ENCODE results near the gene TADA2B.

Gene TADA2B

DNA sequence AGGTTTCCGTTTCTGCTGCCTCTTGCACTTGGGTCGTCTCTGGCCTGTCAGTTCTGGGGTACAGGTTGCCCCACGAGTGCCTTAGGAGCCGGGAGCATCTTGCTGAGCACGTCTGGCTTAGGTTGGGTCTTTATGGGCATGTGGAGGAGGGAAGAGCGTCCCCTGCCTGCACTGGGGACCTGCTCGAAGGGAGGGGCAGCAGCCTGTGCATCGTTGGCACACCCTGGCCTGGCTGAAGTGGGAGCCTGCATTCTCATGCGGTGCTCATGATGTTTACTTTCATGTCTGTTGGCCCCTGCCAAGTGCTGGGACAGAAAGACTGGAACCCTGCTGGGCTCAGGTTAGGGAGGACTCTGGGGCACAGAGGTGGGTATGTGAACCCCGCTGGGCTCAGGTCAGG, 23.8 kb upstream of the TADA2B start:
- DNase-seq: no peak

DNA sequence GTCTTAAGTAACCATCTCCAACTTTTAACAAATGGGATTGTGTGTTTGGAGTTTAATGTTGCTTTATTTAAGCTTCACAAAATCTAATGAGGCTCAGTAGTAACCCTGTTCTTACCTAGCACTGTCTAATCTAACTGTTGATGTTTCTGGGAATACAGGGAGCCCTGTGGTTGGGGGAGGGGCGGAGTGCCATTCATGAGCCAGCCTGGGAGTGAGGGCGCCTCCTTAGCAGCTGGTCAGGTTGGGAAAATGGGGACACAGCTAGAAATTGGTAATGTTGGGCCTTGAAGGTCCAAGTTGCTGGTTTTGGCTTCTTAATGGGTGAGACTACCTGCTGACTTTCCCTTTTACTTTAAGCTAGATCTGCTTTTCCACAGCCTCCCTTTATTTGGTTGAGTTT, 22.9 kb upstream of the TADA2B start:
- DNase-seq: no peak

DNA sequence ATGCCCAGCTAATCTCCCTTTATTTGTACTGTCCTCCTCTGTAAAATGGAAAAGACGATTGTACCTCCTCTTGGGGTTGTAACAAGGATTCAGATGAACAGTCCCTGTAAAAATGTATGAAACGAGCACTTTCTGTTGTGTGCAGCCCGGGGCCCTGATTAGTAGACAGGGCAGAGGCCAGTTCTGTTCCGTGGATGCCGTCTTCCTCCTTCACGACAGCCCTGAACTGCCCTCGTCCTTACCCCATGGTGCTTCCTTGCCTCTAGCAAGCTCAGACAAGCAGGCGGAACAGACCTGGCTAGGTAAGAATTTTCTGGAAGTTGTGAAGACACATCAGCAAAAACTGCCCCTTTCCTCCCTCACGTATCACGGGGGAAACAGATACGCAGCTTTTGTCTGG, 22.3 kb upstream of the TADA2B start:
- DNase-seq: no peak

- no peak for DNase-seq
These were observed 21.8 kb upstream of the TADA2B start for GRCh38 chr4:7021355-7021754.

DNA sequence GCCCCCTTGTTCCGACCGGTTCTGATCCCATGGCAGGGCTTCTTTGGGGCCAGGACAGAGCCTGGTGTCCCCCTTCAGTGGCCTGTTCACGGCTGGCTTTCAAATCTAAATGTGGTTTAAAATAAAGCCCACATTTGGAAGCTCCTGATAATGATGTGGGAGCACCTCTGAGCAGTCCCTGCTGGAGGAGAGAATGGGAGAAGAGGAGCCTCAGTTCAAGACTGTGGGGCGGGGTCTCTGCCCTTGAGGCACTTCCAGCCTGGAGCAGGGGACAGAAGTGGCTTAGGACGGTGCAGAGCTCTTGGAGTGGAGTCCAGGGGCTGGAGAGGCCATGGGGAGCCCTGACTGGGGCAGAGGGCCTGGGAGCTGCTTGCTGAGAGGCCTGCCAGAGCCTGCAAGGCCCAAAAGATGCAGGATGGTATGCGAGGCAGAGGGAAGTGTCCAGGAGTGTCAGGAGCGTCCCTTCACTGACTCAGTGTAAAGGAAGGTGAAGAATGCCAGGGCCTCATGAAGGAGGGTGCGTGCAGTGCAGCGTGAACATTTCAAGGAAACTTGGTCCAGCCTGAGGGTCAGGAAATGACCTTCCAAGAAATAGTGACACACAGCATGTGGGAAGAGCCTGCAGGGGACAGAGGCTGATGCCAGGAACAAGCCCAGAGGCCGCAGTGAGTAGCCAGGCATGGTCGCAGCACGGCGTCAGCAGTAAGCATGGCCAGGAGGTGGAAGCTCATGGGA, 21.1 kb upstream of the TADA2B start:
- DNase-seq: no peak

DNA sequence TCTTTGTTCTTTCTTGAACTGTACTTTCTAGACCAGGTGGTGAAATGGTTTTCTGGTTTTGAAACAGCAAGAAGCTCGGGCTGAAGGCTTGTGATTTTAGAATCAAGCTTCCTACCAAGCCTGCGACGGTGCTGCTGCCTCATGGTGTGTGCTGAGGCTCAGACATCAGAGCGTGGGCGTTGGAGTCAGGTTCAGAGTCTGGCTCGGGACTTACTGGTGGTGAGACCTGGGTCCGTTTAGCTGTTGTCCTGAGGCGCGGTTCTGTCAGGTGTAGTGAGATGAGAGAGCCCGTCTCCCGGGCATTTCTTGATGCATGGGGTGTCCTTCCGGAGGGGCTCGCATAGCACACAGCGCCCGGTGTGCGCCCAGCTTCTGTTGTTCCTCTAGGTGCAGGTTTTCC, 19.7 kb upstream of the TADA2B start:
- DNase-seq: no peak

- no peak for DNase-seq
These were observed 19.3 kb upstream of the TADA2B start for GRCh38 chr4:7023901-7024300.

DNA sequence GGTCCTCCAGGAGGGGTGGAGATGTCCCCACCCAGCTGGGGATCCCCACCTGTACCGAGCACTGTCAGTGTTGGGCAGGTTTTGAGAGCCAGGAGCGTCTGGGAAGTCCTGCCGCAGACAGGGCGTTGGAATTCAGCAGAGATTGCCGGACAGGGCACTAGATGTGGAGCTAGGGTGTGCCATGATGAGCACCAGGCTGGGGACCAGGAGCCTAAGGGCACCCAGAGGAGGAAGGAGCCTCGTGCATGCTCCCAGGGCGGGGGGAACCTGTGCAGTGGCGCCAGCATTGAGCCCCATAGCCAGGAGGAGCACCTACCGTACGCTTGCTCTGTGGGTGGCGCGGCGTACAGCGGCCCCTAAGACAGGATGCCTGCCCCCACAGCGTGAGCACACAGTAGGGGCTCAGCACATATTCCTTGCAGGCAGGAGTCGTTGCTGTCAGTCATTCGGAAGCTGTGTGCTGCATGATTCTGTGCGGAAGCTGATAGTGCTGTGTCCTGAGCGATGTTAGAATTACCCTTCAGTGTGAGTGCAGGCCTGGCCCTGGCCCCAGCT, 18.8 kb upstream of the TADA2B start:
- DNase-seq: no peak

DNA sequence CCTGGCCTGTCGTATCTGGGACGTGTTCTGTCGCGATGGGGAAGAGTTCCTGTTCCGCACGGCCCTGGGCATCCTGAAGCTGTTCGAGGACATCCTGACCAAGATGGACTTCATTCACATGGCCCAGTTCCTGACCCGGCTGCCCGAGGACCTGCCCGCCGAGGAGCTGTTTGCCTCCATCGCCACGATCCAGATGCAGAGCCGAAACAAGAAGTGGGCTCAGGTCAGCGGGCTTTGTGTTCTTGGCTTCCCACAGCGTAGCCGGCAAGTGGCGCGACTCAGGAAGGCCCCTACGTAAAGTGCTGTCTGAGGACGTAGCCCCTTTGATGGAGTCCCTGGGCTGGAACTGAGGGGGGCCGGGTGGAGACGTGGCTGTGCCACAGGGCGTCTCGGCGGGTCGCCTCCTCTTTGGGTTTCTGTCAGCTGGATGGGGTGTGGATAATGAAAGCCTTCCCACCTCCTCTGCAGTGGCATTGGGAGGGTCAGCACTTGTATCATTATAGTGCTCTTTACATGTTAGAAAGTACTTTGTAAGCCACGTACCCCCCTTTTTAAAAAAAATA, 18.1 kb upstream of the TADA2B start:
- DNase-seq: no peak

- DNase-seq: no peak
These were observed 17.1 kb upstream of the TADA2B start for GRCh38 chr4:7026107-7026506.

DNA sequence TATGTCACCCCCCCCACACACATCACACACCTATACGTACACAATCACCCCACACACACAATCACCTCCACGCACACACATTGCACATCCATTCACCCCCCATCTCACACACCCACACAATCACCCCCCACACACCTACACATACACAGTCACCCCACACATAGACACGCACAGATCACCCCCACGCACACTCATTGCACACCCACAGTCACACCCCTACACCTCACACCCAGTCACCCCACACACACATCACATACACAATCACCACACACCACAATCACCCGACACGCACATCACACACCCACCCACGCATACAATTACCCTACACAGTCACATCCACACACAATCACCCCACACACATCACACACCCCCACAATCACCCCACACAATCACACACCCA, 15.9 kb upstream of the TADA2B start:
- DNase-seq: no peak

DNA sequence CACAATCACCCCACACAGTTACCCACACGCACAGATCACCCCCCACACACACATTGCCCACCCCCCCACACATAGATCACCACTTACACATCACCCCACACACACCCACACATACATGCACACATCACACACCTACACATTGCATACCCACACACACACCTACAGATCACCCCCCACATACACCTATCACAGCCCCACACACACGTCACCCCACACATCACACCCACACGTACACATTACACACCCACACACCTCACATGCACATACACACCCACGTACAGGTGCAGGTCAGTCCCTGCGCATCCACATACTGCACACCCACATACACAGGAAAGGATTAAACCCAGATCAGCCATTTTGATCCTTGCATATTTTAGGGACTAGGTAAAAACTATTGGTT, 15.3 kb upstream of the TADA2B start:
- no peak for DNase-seq

DNA sequence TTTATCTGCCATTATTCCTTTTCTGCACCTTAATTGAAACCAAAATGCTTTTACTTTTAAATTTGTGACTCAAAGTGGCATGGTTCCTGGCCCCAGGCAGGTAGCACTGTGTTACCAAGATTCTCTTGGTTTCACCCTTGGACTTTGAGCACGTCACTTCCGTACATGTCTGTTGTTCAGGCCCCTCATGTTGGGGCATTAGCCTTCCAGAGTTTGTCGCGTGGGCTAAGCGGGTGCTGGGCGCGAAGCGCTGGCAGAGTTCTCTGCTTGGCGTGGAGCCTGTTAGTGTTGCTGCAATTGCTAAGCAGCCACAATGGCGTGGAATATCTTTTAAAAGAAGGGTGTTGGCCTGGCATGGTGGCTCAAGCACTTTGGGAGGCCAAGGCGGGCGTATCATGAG, 14.0 kb upstream of the TADA2B start:
- no peak for DNase-seq

DNA sequence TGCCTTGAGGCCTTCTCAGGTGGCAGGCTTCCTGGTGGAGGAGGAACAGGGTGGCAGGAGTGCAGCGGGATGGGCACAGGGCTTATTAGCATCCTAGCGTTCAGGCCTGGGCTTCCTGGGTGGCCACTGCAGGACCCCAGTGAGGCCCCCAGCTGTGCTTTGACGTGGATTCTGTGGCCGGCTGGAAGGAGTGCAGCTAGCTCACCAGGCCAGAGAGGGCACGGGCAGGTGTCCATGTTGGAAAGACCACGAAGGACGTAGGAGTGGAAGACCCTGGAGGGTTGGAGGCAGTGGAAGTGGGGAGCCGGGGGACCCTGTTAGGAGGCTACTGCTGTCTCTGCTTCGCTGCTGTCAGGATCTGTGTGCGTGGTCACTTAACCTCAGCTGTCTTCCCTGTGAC, 13.3 kb upstream of the TADA2B start:
- no peak for DNase-seq

DNA sequence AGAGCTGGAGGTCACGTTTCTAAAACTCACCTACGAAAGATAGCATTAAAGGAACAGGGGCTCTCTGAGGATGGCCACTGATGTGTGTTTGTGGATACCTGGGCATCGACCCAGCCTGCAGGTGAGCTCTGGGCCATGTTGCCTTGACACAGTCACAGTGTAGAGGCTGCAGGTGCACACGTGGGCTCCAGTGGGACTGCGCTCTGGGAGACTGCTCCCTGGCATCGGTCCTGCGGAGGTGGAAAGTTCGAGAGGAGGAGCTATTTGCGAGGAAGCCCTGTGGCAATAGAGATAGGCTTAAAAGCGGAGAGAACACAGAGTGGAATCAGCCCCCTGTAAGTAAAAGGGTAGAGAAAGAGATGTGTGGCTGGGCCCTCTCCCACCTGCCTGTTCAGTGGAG, 12.3 kb upstream of the TADA2B start:
- no peak for DNase-seq

- DNase-seq: no peak
These were observed 11.4 kb upstream of the TADA2B start for GRCh38 chr4:7031558-7032449.

GRCh38 chr4:7032596-7032995, 10.6 kb upstream of the TADA2B start:
- DNase-seq: no peak

GRCh38 chr4:7034262-7035081, 8.7 kb upstream of the TADA2B start:
- DNase-seq: no peak

DNA sequence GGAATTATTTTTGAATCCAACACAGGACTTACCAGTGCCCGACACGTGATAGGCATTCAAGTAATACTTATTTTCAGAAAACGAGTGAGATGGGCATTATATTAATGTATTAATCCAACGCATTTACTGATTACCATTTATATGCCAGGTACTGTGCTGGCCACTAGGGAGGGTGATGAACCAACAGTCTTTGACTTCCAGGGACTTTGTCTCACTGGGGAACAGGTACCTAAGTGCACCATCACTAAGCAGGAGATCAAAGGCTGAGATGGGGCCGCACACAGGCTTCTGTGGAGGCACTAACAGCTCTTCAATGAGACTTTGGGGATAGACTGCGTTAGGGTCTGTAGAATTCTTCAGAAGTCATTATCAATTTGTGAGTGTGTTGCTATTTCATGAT, 5.7 kb upstream of the TADA2B start:
- no peak for DNase-seq

DNA sequence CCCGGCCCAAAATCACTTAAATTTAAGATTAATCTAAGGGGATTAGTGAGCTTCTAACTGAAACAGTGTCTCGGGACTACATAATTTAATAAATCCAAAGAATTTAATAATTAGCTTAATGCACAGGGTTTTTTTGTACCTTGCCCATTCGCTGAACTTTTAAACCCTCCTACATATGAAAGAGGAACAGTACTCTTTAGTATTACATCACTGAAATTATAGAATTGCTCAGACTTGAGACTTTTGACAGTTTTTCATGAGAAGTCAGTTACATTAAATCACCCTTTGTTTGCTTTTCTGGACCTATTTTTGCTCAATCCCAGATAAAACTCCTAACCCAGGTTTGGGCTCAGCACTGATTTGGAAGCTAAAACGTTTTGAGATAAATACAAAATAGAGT, 2.4 kb upstream of the TADA2B start:
- DNase-seq: no peak

- no peak for DNase-seq
These were observed 1.9 kb upstream of the TADA2B start for GRCh38 chr4:7041246-7041645.

GRCh38 chr4:7041801-7042502, 1.2 kb upstream of the TADA2B start:
- DNase-seq: no peak
